HG03575 (cell line): ENCODE measurements around the gene BLM.
"Not testable (repeated sequence)": the region's sequence is repeated elsewhere in the genome, so short reads cannot be mapped to it uniquely, and the experiment has no call there.

Experiments used
- ATAC-seq: cut with Tn5 transposase; IDR thresholded peaks from one replicate; pipeline ENCODE4 v1.9.1; 2021; ENCODE audit not compliant: unreplicated experiment, insufficient number of reproducible peaks, low FRiP score; ENCODE audit errors: extremely low read depth

Gene BLM

GRCh38 chr15:90716317-90716975 is 700 bp upstream of the BLM start:
- no peak for ATAC-seq

DNA sequence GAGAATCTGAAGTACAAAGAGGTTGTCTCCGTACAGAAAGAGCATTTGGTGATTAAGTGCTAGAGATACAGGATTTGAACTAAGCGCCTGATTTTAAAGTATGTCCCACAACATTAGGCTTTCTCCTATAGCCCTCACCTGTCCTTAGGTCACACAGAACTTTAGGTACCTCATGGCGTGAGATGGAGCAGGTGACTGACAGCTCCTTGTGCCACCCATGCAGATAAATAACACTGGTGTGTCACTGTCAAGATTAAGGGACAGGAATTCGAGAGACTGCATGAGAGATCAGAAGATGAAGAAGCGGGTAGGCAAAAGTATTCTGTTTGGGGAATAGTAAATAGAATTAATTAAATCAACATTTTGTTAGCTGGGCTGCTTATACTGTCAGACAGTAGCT is 1.1 kb downstream of the BLM start:
- ATAC-seq, result no peak

GRCh38 chr15:90720131-90720530 is 3.0 kb downstream of the BLM start:
- no peak for ATAC-seq

DNA sequence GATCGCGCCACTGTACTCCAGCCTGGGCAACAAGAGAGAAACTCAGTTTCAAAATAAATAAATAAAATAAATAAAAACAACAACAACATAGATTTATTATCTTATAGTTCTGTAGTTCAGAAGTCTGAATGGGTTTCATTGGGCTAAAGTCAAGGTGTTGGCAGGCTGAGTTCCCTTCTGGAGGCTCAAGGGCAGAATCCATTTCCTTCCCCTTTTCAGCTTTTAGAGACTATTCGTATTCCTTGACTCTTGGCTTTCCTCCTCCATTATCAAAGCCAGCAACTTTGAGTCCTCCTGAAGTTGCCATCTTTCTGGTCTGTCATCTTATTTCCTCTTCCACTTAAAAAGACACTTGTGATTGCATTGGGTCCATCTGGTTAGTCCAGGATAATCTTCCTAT is 12.1 kb downstream of the BLM start:
- no peak for ATAC-seq

GRCh38 chr15:90730290-90730689 is 13.1 kb downstream of the BLM start:
- no peak for ATAC-seq

DNA sequence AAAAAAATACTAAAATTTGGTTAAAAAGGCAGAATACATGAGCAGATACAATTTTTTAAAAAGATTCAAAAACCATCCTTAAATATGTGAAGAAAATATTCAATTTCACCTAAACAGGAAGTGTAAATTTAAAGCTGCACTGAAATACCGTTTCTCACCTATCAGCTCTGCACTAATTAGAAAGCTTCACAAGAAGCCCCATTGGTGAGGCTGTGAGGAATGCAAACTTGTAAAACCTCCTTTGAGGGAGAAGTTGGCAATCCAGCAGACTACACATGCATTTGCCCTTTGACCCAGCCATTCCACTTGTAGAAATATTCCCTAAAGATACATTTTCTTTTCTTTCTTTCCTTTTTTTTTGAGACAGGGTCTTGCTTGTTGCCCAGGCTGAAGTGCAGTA is 18.8 kb downstream of the BLM start:
- ATAC-seq, result no peak

DNA sequence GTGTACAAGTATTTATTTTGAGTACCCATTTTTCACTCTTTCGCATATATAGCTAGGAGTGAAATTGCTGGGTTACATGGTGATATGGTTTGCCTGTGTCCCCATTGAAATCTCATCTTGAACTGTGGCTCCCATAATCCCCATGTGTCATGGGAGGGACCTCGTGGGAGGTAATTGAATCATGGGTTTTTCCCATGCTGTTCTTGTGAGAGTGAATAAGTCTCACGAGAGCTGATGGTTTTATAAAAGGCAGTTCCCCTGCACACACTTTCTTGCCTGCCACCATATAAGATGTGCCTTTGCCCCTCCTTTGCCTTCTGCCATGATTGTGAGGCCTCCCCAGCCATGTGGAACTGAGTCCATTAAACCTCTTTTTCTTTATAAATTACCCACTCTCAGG is 23.4 kb downstream of the BLM start:
- not testable (repeated sequence) for ATAC-seq

- no peak for ATAC-seq
These were observed 24.9 kb downstream of the BLM start for GRCh38 chr15:90742087-90742486.

GRCh38 chr15:90743407-90743806 is 26.3 kb downstream of the BLM start:
- ATAC-seq, result no peak

GRCh38 chr15:90744759-90745402 is 27.7 kb downstream of the BLM start:
- no peak for ATAC-seq

DNA sequence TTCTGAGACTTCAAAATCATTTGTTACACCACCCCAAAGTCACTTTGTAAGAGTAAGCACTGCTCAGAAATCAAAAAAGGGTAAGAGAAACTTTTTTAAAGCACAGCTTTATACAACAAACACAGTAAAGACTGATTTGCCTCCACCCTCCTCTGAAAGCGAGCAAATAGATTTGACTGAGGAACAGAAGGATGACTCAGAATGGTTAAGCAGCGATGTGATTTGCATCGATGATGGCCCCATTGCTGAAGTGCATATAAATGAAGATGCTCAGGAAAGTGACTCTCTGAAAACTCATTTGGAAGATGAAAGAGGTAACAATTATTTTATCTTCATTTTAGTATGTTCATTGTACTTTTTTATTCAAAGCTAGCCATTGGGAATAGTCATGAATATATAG is 32.6 kb downstream of the BLM start:
- no peak for ATAC-seq

DNA sequence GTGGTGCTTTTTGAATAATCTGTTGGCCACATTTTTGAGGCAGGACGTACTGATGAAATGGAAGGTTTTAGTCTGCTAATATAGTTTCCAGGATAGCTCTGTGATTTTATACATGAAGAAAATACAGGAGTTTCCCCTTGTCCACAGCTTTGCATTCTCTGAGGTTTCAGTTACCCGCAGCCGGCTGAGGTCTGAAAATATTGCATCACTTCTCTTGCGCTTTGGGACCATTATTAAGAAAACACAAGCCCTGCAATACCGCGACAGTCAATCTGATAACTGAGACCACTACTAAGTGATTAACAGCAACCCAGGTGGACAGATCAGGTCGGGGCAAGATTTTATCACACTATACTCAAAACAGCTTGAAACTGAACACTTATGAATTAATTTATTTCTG is 33.0 kb downstream of the BLM start:
- no peak for ATAC-seq

DNA sequence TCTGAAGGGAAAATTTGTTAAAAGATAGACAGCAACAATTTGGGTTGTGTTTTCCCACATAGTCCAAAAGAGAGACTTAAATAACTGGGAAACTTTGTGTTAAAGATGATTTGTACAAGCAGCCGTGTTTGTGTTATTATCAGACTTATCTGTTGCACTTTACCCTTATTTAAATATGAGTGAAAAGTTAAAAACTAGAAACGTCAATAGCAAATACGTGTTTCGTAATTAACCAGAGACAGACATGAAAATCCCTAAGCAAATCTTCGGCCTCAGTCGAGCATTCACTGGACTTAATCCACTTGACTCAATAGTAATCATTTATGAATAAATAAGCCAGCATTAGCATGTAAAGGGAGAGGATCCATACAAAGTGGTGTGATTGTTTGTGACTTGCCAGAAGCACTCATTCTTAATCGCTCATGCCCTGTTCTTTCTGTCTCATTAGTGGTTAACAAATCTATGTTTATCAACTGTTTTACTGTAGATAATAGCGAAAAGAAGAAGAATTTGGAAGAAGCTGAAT is 34.2 kb downstream of the BLM start:
- ATAC-seq, result no peak

- ATAC-seq, result no peak
These were observed 39.8 kb downstream of the BLM start for GRCh38 chr15:90756916-90757315.

DNA sequence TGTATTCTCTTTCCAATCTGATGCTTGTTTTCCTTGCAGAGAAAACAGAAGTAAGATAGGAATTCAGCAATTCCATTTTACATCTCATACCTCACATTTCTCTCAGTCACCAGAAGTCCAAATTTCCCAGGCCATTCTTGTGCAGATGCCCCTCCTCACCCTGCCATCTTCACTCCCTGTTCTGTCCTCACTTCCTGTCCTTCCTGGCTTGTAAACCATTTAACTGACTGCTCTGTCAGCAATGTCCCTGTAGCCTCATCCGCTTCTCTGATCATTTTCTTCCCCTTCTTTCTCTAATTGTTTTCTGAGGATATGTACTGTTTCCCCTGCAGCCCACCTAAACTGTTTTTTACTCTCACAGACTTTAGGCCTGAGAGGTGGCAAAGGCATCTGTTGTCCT is 40.3 kb downstream of the BLM start:
- ATAC-seq, result no peak

DNA sequence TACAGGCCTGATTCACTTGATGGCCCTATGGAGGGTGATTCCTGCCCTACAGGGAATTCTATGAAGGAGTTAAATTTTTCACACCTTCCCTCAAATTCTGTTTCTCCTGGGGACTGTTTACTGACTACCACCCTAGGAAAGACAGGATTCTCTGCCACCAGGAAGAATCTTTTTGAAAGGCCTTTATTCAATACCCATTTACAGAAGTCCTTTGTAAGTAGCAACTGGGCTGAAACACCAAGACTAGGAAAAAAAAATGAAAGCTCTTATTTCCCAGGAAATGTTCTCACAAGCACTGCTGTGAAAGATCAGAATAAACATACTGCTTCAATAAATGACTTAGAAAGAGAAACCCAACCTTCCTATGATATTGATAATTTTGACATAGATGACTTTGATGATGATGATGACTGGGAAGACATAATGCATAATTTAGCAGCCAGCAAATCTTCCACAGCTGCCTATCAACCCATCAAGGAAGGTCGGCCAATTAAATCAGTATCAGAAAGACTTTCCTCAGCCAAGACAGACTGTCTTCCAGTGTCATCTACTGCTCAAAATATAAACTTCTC is 43.6 kb downstream of the BLM start:
- ATAC-seq, result no peak

- ATAC-seq, result no peak
These were observed 44.5 kb downstream of the BLM start for GRCh38 chr15:90761629-90762028.

- ATAC-seq, result no peak
These were observed 45.0 kb downstream of the BLM start for GRCh38 chr15:90762109-90762508.

DNA sequence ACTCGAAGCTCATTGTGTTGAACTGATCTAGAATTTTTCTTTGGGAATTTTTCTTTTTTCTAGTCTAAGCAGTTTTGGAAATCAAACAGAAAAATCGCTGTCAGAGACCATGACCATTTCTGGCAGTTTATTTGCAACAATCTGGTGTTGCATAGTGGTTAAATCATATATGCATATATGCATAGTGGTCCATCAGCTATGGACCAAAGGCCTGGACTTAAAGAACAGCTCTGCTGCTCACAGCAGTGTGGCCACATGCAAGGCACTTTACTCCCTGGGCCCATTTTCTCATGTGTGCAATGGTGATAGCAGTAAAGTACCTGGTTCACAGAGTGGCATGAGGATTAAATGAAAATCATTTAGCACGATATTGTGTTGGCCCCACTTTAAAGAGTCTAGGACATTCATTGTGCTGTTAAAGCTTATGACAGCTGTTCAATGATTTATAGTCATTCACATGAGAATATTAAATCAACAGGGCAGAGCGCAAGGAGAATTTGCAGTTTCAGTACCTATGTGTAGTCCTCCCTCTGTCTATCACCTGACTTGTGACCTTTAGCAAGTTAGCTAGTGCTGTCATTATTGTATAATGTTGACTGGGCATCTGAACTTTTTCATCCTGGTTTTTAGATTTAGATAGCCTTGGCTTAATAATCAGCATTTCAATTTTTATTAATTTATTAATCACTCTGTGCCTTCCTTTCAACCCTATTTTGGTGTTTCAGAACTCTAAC is 46.4 kb downstream of the BLM start:
- no peak for ATAC-seq

DNA sequence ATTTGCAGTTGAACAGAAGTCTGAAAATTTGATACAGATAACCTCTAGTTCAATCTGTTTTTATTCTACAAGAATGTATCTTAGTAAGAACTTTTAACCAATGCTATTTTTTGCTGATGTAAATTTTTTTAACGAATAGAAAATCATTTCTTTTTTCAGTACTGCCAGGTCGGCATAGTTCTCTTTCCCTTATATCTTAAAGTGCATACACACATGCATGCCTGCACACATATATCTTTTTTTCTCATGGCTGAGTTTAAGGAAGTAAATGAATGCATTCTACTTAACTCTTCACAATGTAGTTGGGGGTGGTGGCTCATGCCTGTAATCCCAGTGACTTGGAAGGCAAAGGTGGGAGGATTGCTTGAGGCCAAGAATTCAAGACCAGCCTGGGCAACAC is 48.4 kb downstream of the BLM start:
- ATAC-seq, result no peak
